K562 (cell line): ENCODE data around the gene RBM22. TPM values are rescaled to one million over a fixed set of nuclear protein-coding genes. Genes with fewer than 3 reads are reported as not detected.
A peak's percentile ranks its signal among the peaks of the same experiment; 100 is the strongest.

Experiments
- ATAC-seq: fragments of 200-7000 bp; cut with Tn5 transposase; 3 replicates; pipeline ENCODE4 v1.9.1; 2020; ENCODE audit warnings: moderate library complexity
- BruUV-seq: library from RNA; stranded (reverse); fragments of 400-500 nt; replicated peaks from 2 replicates; lab custom pipeline; 2021; lab: Mats Ljungman, UMichigan
- CTCF ChIA-PET: fragments of 300-600 bp; formaldehyde crosslinking; extraction: SDS; loops from one replicate; lab custom pipeline; 2021; ENCODE audit warnings: low intra/inter-chr PET ratio; lab: Yijun Ruan, JAX
- POLR2A ChIA-PET: fragments of 300-600, 350-650 bp; sonication (Branson Sonifier 250); formaldehyde crosslinking; extraction: SDS; loops from one replicate; lab custom pipeline; 2021; ENCODE audit warnings: antibody characterized with exemption, inconsistent platforms; lab: Yijun Ruan, JAX
- DNase-seq, 4 experiments: peaks; one replicate each; pipeline versions ENCODE4 v3.0.0 to v3.0.0-alpha.2; 2011 to 2018; ENCODE audit warnings: low spot score in 3 of 4, mixed read lengths in 3 of 4; ENCODE audit errors: extremely low read depth in 1 of 4
- FAIRE-seq: peaks from 2 replicates; lab custom pipeline; 2011; peaks lifted over from hg19 to GRCh38; lab: Jason Lieb, UNC
- H2AFZ ChIP-seq: 2 replicates; pipeline ENCODE4 v1.6.0; 2011; ENCODE audit warnings: low read depth, low read length, control low read depth, inconsistent platforms
- H3K27ac ChIP-seq: fragments of 200-600 bp; 3 replicates; pipeline ENCODE4 v1.8.0; 2011; ENCODE audit warnings: low read depth, mild to moderate bottlenecking, control low read depth, inconsistent platforms, low read length, moderate library complexity, mixed read lengths; ENCODE audit errors: extremely low read depth
- H3K27me3 ChIP-seq, 2 experiments: fragments of 300-600 bp in 1 of 2; 2 replicates in 1 of 2; 3 replicates in 1 of 2; pipeline versions ENCODE4 v1.6.0 to v1.8.0; 2011; ENCODE audit warnings: inconsistent platforms in 2 of 2, low read length in 2 of 2, mild to moderate bottlenecking in 1 of 2, mixed read lengths in 1 of 2, moderate library complexity in 1 of 2; ENCODE audit not compliant: control insufficient read depth in 2 of 2, insufficient read depth in 2 of 2
- H3K36me3 ChIP-seq: fragments of 300-600 bp; 3 replicates; pipeline ENCODE4 v1.8.0; 2011; ENCODE audit warnings: mild to moderate bottlenecking, low read length, inconsistent platforms; ENCODE audit not compliant: control insufficient read depth, insufficient read depth
- H3K4me1 ChIP-seq, 2 experiments: fragments of 200-600 bp in 1 of 2; replicated peaks in 1 of 2; 2 replicates in 1 of 2; 3 replicates in 1 of 2; pipeline versions ENCODE4 v1.5.1 to v1.8.0; 2011; ENCODE audit warnings: inconsistent platforms in 2 of 2, low read length in 2 of 2, mild to moderate bottlenecking in 1 of 2, mixed read lengths in 1 of 2, moderate library complexity in 1 of 2; ENCODE audit not compliant: control insufficient read depth in 2 of 2, insufficient read depth in 2 of 2
- H3K4me2 ChIP-seq: 2 replicates; pipeline ENCODE4 v1.6.1; 2011; ENCODE audit warnings: low read length, control low read depth, inconsistent platforms, mixed read lengths; ENCODE audit not compliant: insufficient read depth
- H3K4me3 ChIP-seq: fragments of 200-600 bp; sonication (generic), shearing (Covaris generic); 2 replicates; pipeline ENCODE4 v1.5.1; 2016; ENCODE audit warnings: control low read depth, inconsistent platforms
- H3K79me2 ChIP-seq: fragments of 200-600 bp; 3 replicates; pipeline ENCODE4 v1.8.0; 2011; ENCODE audit warnings: low read length, inconsistent platforms; ENCODE audit not compliant: control insufficient read depth, insufficient read depth
- H3K9ac ChIP-seq, 2 experiments: 2 replicates each; pipeline versions ENCODE4 v1.6.0 to v1.6.1; 2011; ENCODE audit warnings: low read depth in 2 of 2, low read length in 2 of 2, control low read depth in 1 of 2, inconsistent platforms in 1 of 2, mild to moderate bottlenecking in 1 of 2, mixed read lengths in 1 of 2; ENCODE audit not compliant: insufficient read depth in 1 of 2
- H3K9me1 ChIP-seq: one replicate; pipeline ENCODE4 v1.6.0; 2011; ENCODE audit warnings: inconsistent platforms, mild to moderate bottlenecking, low read length, moderate library complexity; ENCODE audit not compliant: control insufficient read depth, insufficient read depth
- H3K9me3 ChIP-seq: replicated peaks from 2 replicates; pipeline ENCODE4 v1.5.1; 2011; ENCODE audit warnings: low read depth, low read length, inconsistent platforms; ENCODE audit not compliant: control insufficient read depth, insufficient read depth
- H4K20me1 ChIP-seq: replicated peaks from 2 replicates; pipeline ENCODE4 v1.6.1; 2011; ENCODE audit warnings: low read length, inconsistent platforms, mixed read lengths; ENCODE audit not compliant: control insufficient read depth, insufficient read depth
- CBX5 ChIP-seq: IDR thresholded peaks from 2 replicates; pipeline ENCODE4 v1.6.1; 2014; ENCODE audit warnings: low read depth, borderline replicate concordance
- HDAC3 ChIP-seq: fragments of 450-650 bp; IDR thresholded peaks from 2 replicates; pipeline ENCODE4 v1.6.1; 2018; ENCODE audit warnings: borderline replicate concordance, mild to moderate bottlenecking, moderate library complexity; ENCODE audit not compliant: partially characterized antibody
- KLF6 ChIP-seq: fragments of 250-450 bp; sonication (Bioruptor Pico); IDR thresholded peaks from 2 replicates; pipeline ENCODE4 v1.4.0; 2020; ENCODE audit warnings: mild to moderate bottlenecking, moderate library complexity, borderline replicate concordance
- MCM3 ChIP-seq: fragments of 450-650 bp; IDR thresholded peaks from 2 replicates; pipeline ENCODE4 v1.6.1; 2016
- NFE2 ChIP-seq: IDR thresholded peaks from 2 replicates; pipeline ENCODE4 v1.6.1; 2014; ENCODE audit warnings: antibody characterized with exemption, low read depth
- NR3C1 ChIP-seq: sonication (generic); formaldehyde crosslinking; IDR thresholded peaks from 2 replicates; pipeline ENCODE4 v1.8.1; 2022; ENCODE audit warnings: missing genetic modification reagents
- OTX1 ChIP-seq: fragments of 450-650 bp; formaldehyde crosslinking; IDR thresholded peaks from 2 replicates; pipeline ENCODE4 v1.4.0; 2022; ENCODE audit warnings: mild to moderate bottlenecking
- POLR2H ChIP-seq: IDR thresholded peaks from 2 replicates; pipeline ENCODE4 v1.6.1; 2016; ENCODE audit warnings: missing genetic modification characterization, low read depth, mild to moderate bottlenecking, control low read depth, missing compliant biosample characterization, moderate library complexity
- SIN3A ChIP-seq, 2 experiments: fragments of 150-350 bp in 1 of 2; IDR thresholded peaks; 2 replicates each; pipeline ENCODE4 v1.6.1; 2011 to 2016; ENCODE audit warnings: borderline replicate concordance in 2 of 2, low read depth in 2 of 2, low read length in 2 of 2, mild to moderate bottlenecking in 2 of 2, moderate library complexity in 2 of 2; ENCODE audit not compliant: control insufficient read depth in 1 of 2
- SPI1 ChIP-seq: IDR thresholded peaks from 2 replicates; pipeline ENCODE4 v1.6.1; 2011; ENCODE audit warnings: low read depth, low read length, control low read depth, borderline replicate concordance
- ZNF121 ChIP-seq: sonication (generic); formaldehyde crosslinking; conservative IDR thresholded peaks from 2 replicates; pipeline ENCODE4 v1.8.0; 2022; ENCODE audit warnings: missing genetic modification reagents
- ZNF778 ChIP-seq: fragments of 450-650 bp; formaldehyde crosslinking; IDR thresholded peaks from 2 replicates; pipeline ENCODE4 v1.4.0; 2020; ENCODE audit warnings: mild to moderate bottlenecking, moderate library complexity
- WGBS: fragments of 100-300 bp; shearing (Covaris generic); methylation state at CpG from one replicate; pipeline ENCODE4 v1.1.6; 2016; ENCODE audit warnings: low coverage, mixed read lengths; ENCODE audit not compliant: insufficient coverage; ENCODE audit errors: missing lambda C conversion rate; 5-methylcytosine and 5-hydroxymethylcytosine counted together
- in situ Hi-C: fragments of 300-500 bp; cut with MboI; formaldehyde crosslinking; loops from 4 replicates; pipeline ENCODE4 v1.15.0; 2018; ENCODE audit warnings: inconsistent platforms, mixed read lengths
- intact Hi-C: fragments of 100-400 bp; cut with micrococcal nuclease; formaldehyde crosslinking; loops from 2 replicates; pipeline ENCODE4 v1.14.2; 2022
- polyA plus RNA-seq, 8 experiments: library from polyadenylated mRNA; depleted of rRNA in 4 of 8; stranded (reverse) in 5 of 8; unstranded in 3 of 8; fragments of >200 nt; fragmentation: Nextera tagmentation in 2 of 8; fragmentation: Illumina TruSeq in 1 of 8; extraction: Ambion mirVana in 2 of 8; extraction: Trizol in 1 of 8; gene quantifications; 2 replicates each; pipeline versions ENCODE4 v1.2.1 to v1.2.3, GENCODE V29; 2011 to 2014; ENCODE audit warnings: inconsistent platforms in 1 of 8, missing spikeins in 1 of 8
- total RNA-seq, 7 experiments: library from RNA; depleted of rRNA in 6 of 7; stranded (reverse); fragments of >200 nt in 6 of 7; fragmentation: Illumina TruSeq in 2 of 7; extraction: Trizol in 2 of 7; gene quantifications; 2 replicates each; pipeline versions ENCODE4 v1.2.1 to v1.2.3, GENCODE V29; 2011 to 2021; ENCODE audit warnings: low replicate concordance in 1 of 7
- TF ChIP-seq, protein P1 (sequence below): fragments of 450-650 bp; formaldehyde crosslinking; IDR thresholded peaks from 2 replicates; pipeline ENCODE4 v1.4.0; 2020; ENCODE audit warnings: mild to moderate bottlenecking, moderate library complexity

Gene RBM22
- total and polyA plus RNA-seq, 9 of the 15 experiments (the other 6 are each of a cell fraction or from before 2014, with no cell fraction given): 31.3 to 82.2 (median 44.8) TPM

DNA sequence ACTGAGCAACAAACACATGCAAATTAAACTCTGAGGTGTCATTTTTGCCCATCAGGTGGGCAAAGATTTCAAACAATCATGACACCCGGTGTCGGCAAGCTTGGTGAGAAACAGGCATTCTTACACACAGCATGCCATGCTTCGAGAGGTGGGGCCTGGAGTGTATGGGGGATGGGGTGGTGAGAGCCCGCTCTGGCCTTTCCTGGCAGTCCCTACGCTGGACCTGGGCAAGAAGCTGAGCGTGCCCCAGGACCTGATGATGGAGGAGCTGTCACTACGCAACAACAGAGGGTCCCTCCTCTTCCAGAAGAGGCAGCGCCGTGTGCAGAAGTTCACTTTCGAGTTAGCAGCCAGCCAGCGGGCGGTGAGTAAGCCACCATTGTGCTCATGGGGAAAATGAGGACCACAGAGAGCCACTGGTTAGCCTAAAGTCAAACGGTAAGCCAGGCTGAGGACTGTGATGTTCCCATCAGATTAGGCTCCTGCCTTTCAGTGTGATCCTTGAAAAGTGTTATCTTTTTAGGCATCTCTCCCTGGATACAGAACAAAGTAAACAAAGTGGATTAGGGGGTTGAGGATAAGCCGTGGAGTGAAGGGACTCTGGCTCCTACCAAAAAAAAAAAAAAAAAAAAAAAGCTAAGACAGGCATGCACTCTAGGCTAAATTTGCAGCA, 30.5 kb downstream of the RBM22 start:
- in situ Hi-C loops: no loop called here
- peaks cover 0 to 13% of the 10 kb centered on the region in 2 experiments; a peak in 2 of 5 replicates for H3K4me1 ChIP-seq
- peaks cover 29 to 30% of the 10 kb centered on the region in 2 experiments for H3K27me3 ChIP-seq
- no peak overlapping the region for H3K4me3 ChIP-seq
- H3K79me2 ChIP-seq: no peaks in the 10 kb centered on the region
- H3K36me3 ChIP-seq: no peaks in the 10 kb centered on the region
- ATAC-seq (peak; percentile 39; the same call in 2 of the 3 replicates), DNase-seq (peak in 1 of 4 experiments; percentile 9), FAIRE-seq (no peak)
- POLR2A ChIA-PET: interaction anchor here (0.7 kb wide), 1 partner anchor 21 kb away, joined by 3 read pairs; no protein-coding TSS in a partner anchor
- H2AFZ ChIP-seq: no peak overlapping the region
- 6% methylated on average over 14 of the region's 14 CpGs for WGBS
- CTCF ChIA-PET: no interaction called here
- no peak for TF ChIP-seq NR3C1 (CRISPR knock-in tag)
- no peak for TF ChIP-seq SIN3A (IDR thresholded peaks at IDR 0.05; ENCODE audit: borderline replicate concordance in 2 of 2, control insufficient read depth in 1 of 2, low read depth in 2 of 2, low read length in 2 of 2)
- no peak for TF ChIP-seq KLF6 (CRISPR knock-in tag)
- TF ChIP-seq, protein P1, sequence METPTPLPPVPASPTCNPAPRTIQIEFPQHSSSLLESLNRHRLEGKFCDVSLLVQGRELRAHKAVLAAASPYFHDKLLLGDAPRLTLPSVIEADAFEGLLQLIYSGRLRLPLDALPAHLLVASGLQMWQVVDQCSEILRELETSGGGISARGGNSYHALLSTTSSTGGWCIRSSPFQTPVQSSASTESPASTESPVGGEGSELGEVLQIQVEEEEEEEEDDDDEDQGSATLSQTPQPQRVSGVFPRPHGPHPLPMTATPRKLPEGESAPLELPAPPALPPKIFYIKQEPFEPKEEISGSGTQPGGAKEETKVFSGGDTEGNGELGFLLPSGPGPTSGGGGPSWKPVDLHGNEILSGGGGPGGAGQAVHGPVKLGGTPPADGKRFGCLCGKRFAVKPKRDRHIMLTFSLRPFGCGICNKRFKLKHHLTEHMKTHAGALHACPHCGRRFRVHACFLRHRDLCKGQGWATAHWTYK: no peak
- no peak for TF ChIP-seq NFE2
- no peak for TF ChIP-seq CBX5
- no peak for TF ChIP-seq SPI1
- no peak for TF ChIP-seq ZNF778
- TF ChIP-seq ZNF121: no peak
- TF ChIP-seq MCM3: no peak
- TF ChIP-seq POLR2H (tag): no peak
- no peak for TF ChIP-seq HDAC3
- TF ChIP-seq OTX1: no peak
- TF ChIP-seq, all 486 proteins: peak for 0
- H3K4me2 ChIP-seq: no peak overlapping the region
- H3K9me3 ChIP-seq: no peaks in the 10 kb centered on the region
- H3K9ac ChIP-seq: peak overlapping the region in 1 of 2 experiments; percentile 61; a peak in 1 of 4 replicates
- intact Hi-C loops: no loop called here
- H3K9me1 ChIP-seq: no peaks in the 10 kb centered on the region
- no peak overlapping the region for H3K27ac ChIP-seq
- H4K20me1 ChIP-seq: no peaks in the 10 kb centered on the region
- no TSS peak for BruUV-seq
